GM12864 (cell line): ENCODE measurements around the gene ADGRL2.

Source experiments
- DNase-seq: peaks from one replicate; pipeline ENCODE4 v3.0.0-alpha.2; 2011; ENCODE audit warnings: low read depth
- H3K4me3 ChIP-seq: 2 replicates; pipeline ENCODE4 v1.5.1; 2011; ENCODE audit warnings: mild to moderate bottlenecking, low read depth, low read length, control low read depth
- TF ChIP-seq, protein P1 (sequence below): IDR thresholded peaks from 2 replicates; pipeline ENCODE4 v1.5.1; 2011; ENCODE audit warnings: low read depth, mild to moderate bottlenecking, moderate library complexity, low read length, control low read depth, inconsistent platforms; ENCODE audit errors: missing control alignments

The ADGRL2 gene

DNA sequence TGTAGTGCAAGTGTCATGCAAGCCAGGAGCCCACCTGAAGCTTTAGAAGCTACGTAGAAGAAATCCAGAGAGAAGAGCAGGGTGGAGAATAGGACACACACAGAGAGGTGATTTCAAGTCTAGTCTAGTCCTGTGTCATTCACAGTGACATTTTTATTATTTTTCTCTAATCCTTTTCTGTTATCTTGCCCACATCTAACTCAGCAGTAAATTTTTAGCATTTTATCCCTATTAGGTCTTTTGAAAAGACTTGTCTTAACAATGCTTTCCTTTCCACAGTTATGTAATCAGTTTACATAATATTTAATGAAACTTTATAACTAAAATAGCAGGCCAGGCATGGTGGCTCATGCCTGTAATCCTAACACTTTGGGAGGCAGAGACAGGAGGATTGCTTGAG is 198.6 kb downstream of the ADGRL2 start:
- no peak for DNase-seq
- H3K4me3 ChIP-seq = no peak overlapping the region
- TF ChIP-seq, protein P1, sequence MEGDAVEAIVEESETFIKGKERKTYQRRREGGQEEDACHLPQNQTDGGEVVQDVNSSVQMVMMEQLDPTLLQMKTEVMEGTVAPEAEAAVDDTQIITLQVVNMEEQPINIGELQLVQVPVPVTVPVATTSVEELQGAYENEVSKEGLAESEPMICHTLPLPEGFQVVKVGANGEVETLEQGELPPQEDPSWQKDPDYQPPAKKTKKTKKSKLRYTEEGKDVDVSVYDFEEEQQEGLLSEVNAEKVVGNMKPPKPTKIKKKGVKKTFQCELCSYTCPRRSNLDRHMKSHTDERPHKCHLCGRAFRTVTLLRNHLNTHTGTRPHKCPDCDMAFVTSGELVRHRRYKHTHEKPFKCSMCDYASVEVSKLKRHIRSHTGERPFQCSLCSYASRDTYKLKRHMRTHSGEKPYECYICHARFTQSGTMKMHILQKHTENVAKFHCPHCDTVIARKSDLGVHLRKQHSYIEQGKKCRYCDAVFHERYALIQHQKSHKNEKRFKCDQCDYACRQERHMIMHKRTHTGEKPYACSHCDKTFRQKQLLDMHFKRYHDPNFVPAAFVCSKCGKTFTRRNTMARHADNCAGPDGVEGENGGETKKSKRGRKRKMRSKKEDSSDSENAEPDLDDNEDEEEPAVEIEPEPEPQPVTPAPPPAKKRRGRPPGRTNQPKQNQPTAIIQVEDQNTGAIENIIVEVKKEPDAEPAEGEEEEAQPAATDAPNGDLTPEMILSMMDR = no peak

DNA sequence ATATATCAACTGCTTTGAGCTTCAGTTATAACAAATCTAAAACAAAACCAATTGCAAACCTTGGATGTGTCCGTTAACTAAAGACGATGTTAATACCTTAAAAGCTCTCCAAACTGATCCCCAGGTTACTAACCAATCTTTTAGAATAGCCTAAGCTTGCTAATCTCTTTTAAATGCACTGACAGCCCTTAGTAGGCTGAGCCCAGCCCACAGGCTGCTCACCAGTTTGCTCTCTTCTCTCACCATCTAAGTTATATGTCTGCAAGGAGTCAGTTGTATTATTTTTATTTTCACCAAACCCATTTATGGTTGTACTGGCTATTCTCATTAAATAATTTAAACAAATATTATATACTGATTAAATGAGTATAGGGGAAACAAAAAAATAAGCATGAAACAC is 199.5 kb downstream of the ADGRL2 start:
- TF ChIP-seq, protein P1 = no peak
- H3K4me3 ChIP-seq = no peak overlapping the region
- DNase-seq = no peak

DNA sequence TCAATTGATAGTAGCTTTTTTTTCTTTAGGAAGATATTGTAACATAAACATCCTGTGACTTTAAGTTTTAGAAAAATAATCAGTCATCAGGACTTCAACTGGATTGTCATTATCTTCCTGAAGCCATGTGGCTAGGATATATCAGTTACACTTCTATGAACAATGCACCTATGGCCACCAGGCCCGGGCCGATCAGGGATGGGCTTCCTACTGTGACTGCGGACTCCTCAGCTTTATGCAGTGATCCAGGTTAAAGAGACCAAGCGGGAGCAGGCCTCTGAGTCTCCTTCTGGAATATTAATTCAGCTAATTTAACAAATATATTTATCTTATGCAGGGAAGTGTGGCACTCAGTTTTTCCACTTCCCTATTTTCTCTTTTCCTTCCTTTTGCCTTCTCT is 200.6 kb downstream of the ADGRL2 start:
- no peak for DNase-seq
- no peak overlapping the region for H3K4me3 ChIP-seq
- TF ChIP-seq, protein P1 = no peak

DNA sequence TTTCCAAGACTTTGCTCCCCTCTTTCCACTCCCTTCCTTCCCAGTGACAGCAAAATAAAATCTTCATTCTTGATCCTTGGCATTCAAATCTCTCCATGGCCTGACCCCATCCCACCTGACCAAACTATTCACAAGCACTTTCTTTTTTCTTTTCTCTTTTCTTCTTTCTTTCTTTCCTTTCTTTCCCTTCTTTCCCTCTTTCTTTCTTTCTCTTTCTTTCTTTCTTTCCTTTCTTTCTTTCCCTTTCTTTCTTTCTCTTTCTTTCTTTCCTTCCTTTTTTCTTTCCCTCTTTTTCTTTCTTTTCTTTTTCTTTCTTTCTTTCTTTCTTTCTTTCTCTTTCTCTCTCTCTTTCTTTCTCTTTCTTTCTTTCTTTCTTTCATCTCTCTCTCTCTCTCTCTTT is 207.1 kb downstream of the ADGRL2 start:
- DNase-seq = no peak
- H3K4me3 ChIP-seq = no peak overlapping the region
- TF ChIP-seq, protein P1 = no peak

DNA sequence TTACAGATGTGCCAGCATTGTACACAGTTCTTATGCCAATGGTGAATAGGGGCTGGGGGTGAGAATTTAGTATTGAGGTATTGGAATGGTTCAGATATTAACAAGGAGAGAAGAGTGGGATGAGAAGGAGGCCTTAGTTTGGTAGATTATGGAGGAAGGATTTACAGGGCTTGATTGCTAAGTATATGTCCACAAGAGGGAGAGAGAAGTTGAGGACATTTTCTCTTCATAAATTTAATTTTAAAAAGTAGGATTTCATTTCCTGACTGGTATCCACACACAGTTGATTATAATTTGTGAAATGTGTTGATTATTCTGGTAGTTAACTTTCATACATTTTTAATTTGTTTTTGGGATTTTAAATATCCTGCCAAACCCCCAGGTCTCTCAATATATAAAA is 213.0 kb downstream of the ADGRL2 start:
- DNase-seq = no peak
- TF ChIP-seq, protein P1 = no peak

DNA sequence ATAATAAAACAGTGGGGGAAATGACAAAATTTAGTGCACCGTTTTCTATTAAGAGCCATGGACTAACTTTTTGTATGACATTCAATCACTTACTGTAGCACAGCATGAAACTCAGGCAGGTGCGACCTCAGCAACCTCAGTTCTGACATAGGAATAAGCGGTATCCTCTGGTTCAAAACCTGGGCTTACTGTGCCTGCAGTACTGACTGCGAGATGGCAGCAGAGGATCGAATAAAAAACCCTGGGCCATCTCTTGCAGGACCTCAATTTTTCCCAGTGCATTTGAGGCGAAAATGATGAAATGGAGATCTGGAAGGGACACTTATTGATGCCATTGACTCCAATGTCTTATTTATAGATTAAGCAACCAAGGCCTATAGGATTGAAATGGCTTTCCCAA is 214.7 kb downstream of the ADGRL2 start:
- DNase-seq = no peak
- no peak overlapping the region for H3K4me3 ChIP-seq
- TF ChIP-seq, protein P1 = no peak

More for the DNA sequence above, 213.0 kb downstream of the ADGRL2 start:
- H3K4me3 ChIP-seq = no peak overlapping the region

GRCh38 chr1:82018319-82018718 is 217.6 kb downstream of the ADGRL2 start:
- H3K4me3 ChIP-seq = no peak overlapping the region
- TF ChIP-seq, protein P1 = no peak
- DNase-seq = no peak
